Activated CD4-positive, CD25-positive, alpha-beta regulatory T cell treated with anti-CD3 and anti-CD28 coated beads, Interleukin-2, amount 50 U/mL, for 16 hours (primary cell): ENCODE measurements around the gene ACVR1B.
"Not testable (repeated sequence)": the region's sequence is repeated elsewhere in the genome, so short reads cannot be mapped to it uniquely, and the experiment has no call there.

ENCODE experiments used
- DNase-seq: peaks from one replicate; pipeline ENCODE4 v3.0.0-alpha.2; 2020; ENCODE audit warnings: low read depth, low spot score

ACVR1B gene

GRCh38 chr12:51970904-51971646, 19.6 kb downstream of the ACVR1B start:
- no peak for DNase-seq

GRCh38 chr12:51971679-51972421, 20.4 kb downstream of the ACVR1B start:
- DNase-seq, result no peak

- no peak for DNase-seq
Measured at GRCh38 chr12:51972422-51972812, 20.9 kb downstream of the ACVR1B start.

GRCh38 chr12:51972849-51973273, 21.4 kb downstream of the ACVR1B start:
- no peak for DNase-seq

GRCh38 chr12:51973560-51973959, 22.1 kb downstream of the ACVR1B start:
- DNase-seq, result no peak

- DNase-seq, result no peak
Measured at GRCh38 chr12:51974646-51975045, 23.1 kb downstream of the ACVR1B start.

GRCh38 chr12:51975196-51975595, 23.7 kb downstream of the ACVR1B start:
- no peak for DNase-seq

- DNase-seq, result no peak
Measured at GRCh38 chr12:51976376-51977160, 25.1 kb downstream of the ACVR1B start.

- DNase-seq, result no peak
Measured at GRCh38 chr12:51977320-51977753, 25.8 kb downstream of the ACVR1B start.

- DNase-seq, result not testable (repeated sequence)
Measured at GRCh38 chr12:51979306-51979705, 27.8 kb downstream of the ACVR1B start.

GRCh38 chr12:51980051-51980808, 28.7 kb downstream of the ACVR1B start:
- peak; percentile 25 for DNase-seq

GRCh38 chr12:51980809-51981127, 29.3 kb downstream of the ACVR1B start:
- DNase-seq, result no peak

GRCh38 chr12:51984657-51985056, 33.2 kb downstream of the ACVR1B start:
- no peak for DNase-seq

GRCh38 chr12:51985154-51985835, 33.8 kb downstream of the ACVR1B start:
- no peak for DNase-seq

- DNase-seq, result no peak
Measured at GRCh38 chr12:51986834-51987233, 35.3 kb downstream of the ACVR1B start.

GRCh38 chr12:51992246-51992645, 40.7 kb downstream of the ACVR1B start:
- DNase-seq, result no peak

- DNase-seq, result no peak
Measured at GRCh38 chr12:51994539-51994820, 43.0 kb downstream of the ACVR1B start.

GRCh38 chr12:51994959-51995358, 43.5 kb downstream of the ACVR1B start:
- DNase-seq, result no peak

GRCh38 chr12:51997136-51997535, 45.6 kb downstream of the ACVR1B start:
- no peak for DNase-seq

- no peak for DNase-seq
Measured at GRCh38 chr12:52003016-52003550, 51.6 kb downstream of the ACVR1B start.

GRCh38 chr12:52003591-52003990, 52.1 kb downstream of the ACVR1B start:
- DNase-seq, result no peak
